Activated CD8-positive, alpha-beta memory T cell treated with anti-CD3 and anti-CD28 coated beads for 24 hours (primary cell): ENCODE results near the gene WDR88.
"Not testable (repeated sequence)": the region's sequence is repeated elsewhere in the genome, so short reads cannot be mapped to it uniquely, and the experiment has no call there.

Experiments
- DNase-seq: peaks from one replicate; pipeline ENCODE4 v3.0.0-alpha.2; 2020

Gene WDR88

GRCh38 chr19:33199441-33200265, 67.7 kb downstream of the WDR88 start:
- no peak for DNase-seq

GRCh38 chr19:33201473-33201872, 69.6 kb downstream of the WDR88 start:
- DNase-seq: no peak

GRCh38 chr19:33201886-33202545, 70.1 kb downstream of the WDR88 start:
- DNase-seq: no peak

GRCh38 chr19:33202546-33203507, 70.9 kb downstream of the WDR88 start:
- no peak for DNase-seq

- no peak for DNase-seq
Observed at GRCh38 chr19:33203529-33203928, 71.6 kb downstream of the WDR88 start.

- DNase-seq: no peak
Observed at GRCh38 chr19:33204136-33204973, 72.4 kb downstream of the WDR88 start.

GRCh38 chr19:33205110-33205509, 73.2 kb downstream of the WDR88 start:
- no peak for DNase-seq

GRCh38 chr19:33205531-33206260, 73.8 kb downstream of the WDR88 start:
- DNase-seq: no peak

- no peak for DNase-seq
Observed at GRCh38 chr19:33206261-33207039, 74.5 kb downstream of the WDR88 start.

GRCh38 chr19:33207040-33207620, 75.2 kb downstream of the WDR88 start:
- DNase-seq: no peak

- no peak for DNase-seq
Observed at GRCh38 chr19:33207903-33208302, 76.0 kb downstream of the WDR88 start.

GRCh38 chr19:33208371-33208895, 76.5 kb downstream of the WDR88 start:
- DNase-seq: no peak

- DNase-seq: no peak
Observed at GRCh38 chr19:33208904-33209849, 77.3 kb downstream of the WDR88 start.

GRCh38 chr19:33209850-33210230, 77.9 kb downstream of the WDR88 start:
- DNase-seq: not testable (repeated sequence)

GRCh38 chr19:33210266-33210940, 78.5 kb downstream of the WDR88 start:
- DNase-seq: no peak

GRCh38 chr19:33211794-33212435, 80.0 kb downstream of the WDR88 start:
- DNase-seq: no peak

GRCh38 chr19:33212436-33213172, 80.7 kb downstream of the WDR88 start:
- no peak for DNase-seq
